IPS-11a (cell line): ENCODE measurements around the gene BNC1.
"Not testable (repeated sequence)": the region's sequence is repeated elsewhere in the genome, so short reads cannot be mapped to it uniquely, and the experiment has no call there.

Source experiments
- H3K4me3 ChIP-seq: one replicate; pipeline ENCODE4 v1.5.1; 2013; ENCODE audit warnings: low read depth, low read length, control low read depth

The BNC1 gene

DNA sequence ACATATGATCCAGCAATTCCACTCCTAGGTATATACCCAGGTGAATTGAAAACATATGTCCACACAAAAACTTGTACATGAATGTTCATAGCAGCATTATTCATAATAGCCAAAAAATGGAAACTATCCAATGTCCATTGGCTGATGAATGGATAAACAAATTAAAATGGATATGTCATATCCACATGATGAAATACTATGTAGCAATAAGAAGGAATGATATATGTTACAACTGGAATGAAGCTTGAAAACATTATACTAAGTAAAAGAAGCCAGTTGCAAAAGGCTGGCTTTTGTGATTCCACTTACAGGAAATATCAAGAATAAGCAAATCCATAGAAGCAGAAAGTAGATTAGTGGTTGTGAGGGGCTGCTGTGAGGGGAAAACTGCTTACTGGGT, 33.7 kb downstream of the BNC1 start:
- no peak overlapping the region for H3K4me3 ChIP-seq

DNA sequence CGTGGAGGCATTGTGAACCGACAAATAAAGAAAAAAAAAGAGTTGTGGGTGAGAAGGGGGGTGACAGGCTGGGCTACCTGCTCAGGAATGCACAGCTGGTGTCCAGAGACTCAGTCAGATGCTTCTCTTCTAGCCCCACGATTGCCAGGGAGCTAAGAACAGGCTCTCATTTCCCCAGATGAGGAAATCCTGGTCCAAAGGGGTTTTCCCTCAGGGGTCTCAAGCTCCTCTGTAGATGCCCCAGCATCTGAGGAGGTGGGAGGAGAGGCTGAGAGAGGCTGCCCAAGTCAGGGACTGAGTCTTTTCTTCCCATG, 35.5 kb downstream of the BNC1 start:
- H3K4me3 ChIP-seq: no peak overlapping the region

DNA sequence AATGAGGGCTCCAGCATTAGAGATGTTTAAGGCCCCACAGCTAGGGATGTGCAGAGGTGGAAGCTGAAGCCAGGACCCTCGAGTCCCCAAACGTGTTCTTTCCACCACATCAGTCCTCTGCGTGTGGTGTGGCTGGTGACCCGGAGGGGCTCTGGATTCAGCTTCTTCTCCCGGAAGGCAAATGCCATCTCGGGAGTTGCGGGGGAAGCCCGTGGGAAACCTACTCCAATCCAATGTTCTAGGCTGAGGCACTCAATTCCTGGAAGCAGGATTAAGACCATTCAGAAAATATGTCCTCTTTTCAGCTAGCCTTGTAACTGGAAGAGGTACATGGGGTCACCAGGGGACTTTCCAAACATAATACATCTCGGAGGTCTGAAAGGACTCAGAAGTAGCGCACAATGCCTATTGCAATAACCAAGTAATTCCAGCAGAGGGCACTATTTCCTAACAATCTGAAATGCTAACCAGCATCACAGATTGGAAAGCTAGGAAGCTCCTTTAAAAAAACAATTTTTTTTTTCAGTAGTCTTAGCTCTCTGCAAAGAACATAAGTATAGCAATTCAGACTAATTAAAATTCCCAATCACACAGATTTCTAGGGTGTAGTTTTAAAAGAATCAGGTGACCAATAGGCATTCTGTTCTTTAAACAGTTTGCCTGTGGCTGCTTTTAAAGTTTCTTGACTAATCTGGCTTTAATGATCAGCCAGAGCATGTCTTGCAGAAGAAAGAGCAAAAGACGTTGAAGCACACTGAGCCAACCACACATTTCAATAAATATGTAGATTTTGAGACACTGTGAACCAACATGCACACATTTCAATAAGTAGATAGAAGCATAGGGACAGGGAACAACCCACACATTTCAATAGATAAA, 36.1 kb downstream of the BNC1 start:
- H3K4me3 ChIP-seq: no peak overlapping the region

DNA sequence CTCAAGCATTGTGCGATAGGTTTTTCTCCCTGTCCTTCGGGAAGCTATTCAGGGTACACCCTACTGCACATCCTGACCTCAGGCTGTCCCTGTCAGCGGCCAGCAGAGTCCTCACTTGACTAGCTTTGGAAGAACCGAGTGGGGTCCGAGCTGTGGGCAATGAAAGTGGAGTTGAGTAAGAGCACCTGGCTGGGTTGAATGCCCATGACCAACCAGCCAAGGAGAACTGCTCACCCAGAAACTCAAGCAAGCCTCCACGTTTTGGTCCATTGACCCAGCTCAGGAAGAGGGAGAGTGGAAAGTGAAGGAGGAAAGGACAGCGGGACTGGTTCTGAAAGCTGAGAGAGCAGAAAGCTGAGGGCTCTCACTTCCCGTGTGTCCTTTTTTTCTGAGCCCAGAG, 40.8 kb downstream of the BNC1 start:
- no peak overlapping the region for H3K4me3 ChIP-seq

DNA sequence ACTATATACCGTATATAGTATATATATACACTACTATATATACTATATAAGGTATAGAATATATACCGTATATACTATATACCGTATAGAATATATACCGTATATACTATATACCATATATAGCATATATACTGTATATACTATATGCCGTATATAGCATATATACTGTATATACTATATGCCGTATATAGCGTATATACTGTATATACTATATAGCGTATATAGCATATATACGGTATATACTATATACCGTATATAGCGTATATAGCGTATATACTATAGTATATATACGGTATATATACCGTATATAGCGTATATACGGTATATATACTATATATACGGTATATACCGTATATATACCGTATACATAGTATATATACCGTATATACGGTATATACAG, 54.2 kb downstream of the BNC1 start:
- H3K4me3 ChIP-seq: no peak overlapping the region

DNA sequence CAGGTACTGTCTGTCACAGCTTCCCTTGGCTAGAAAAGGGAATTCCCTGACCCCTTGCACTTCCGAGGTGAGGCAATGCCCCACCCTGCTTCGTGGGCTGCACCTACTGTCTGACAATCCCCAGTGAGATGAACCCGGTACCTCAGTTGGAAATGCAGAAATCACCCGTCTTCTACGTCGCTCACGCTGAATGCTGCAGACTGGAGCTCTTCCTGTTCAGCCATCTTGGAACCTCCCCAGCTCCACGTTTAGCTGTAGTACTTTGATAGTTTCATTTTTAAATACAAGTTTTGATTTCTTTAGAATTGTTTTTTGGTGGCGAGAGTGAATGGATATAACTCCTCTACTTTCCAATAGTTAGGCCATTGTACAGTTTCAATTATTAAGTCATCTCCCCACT, 59.0 kb downstream of the BNC1 start:
- no peak overlapping the region for H3K4me3 ChIP-seq

DNA sequence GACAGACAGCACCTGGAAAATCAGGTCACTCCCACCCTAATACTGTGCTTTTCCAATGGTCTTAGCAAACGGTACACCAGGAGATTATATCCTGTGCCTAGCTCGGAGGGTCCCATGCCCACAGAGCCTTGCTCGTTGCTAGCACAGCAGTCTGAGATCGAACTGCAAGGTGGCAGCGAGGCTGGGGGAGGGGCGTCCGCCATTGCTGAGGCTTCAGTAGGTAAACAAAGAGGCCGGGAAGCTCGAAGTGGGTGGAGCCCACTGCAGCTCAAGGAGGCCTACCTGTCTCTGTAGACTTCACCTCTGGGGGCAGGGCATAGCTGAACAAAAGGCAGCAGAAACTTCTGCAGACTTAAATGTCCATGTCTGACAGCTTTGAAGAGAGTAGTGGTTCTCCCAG, 62.7 kb downstream of the BNC1 start:
- H3K4me3 ChIP-seq: not testable (repeated sequence)

DNA sequence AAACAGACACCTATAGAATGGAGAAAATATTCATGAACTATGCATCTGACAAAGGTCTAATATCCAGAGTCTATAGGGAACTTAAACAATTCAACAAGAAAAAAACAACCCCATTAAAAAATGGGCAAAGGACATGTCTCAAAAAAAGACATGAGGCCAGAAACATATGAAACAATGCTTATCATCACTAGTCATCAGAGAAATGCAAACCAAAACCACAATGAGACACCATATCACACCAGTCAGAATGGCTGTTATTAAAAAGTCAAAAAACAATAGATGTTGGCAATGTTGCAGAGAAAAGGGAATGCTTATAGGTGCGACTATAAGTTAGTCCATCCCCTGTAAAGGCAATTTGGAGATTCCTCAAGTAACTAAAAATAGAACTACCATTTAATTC, 65.4 kb downstream of the BNC1 start:
- H3K4me3 ChIP-seq: no peak overlapping the region

DNA sequence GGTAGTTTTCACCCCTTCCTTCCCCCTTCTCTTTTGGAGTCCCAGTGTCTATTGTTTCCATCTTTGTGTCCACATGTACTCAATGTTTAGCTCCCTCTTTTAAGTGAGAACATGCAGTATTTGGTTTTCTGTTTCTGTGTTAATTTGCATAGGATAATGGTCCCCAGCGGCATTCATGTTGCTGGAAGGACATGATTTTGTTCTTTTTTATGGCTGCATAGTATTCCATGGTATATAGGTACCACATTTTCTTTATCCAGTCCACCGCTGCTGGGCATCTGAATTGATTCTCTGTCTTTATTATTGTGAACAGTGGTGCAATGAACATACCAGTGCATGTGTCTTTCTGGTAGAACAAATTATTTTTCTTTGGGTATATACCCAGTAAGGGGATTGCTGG, 69.2 kb downstream of the BNC1 start:
- H3K4me3 ChIP-seq: no peak overlapping the region

DNA sequence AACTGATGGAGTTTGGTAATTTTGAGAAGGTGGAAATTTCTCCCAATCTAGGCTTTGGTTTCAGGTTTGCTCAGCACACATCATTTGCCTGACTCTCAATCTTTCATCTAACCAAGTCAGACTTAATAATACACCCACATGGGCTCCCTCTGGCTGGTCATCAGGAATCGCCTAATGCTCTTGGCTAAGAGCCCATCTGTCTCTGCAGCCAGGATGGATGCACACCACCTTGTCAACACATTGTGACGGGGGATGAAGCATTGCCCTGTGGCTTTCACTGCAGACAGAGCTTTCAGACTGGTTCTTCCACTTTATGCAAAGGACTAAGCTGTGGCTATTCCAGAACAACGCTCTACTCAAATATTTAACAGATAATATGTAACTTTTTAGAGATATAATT, 73.8 kb downstream of the BNC1 start:
- no peak overlapping the region for H3K4me3 ChIP-seq

DNA sequence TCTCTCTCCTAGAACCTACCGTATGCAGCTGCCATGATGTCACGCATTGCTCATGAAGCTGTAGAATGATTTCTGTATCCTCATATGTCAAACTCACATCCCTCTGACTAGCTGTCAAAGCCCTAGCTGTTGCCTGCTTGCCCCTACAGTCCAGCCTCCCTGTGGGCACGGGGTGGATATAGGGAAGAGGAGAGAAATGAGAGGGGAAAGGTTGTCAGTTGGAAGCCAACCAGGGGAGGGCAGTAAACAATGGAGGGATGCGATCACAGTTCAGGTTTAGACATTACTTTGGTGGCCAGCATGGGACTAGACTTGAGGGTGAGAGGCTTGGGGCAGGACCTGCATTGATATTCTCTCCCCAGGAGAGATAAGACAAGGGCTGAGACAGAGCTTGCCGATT, 75.1 kb downstream of the BNC1 start:
- H3K4me3 ChIP-seq: no peak overlapping the region

DNA sequence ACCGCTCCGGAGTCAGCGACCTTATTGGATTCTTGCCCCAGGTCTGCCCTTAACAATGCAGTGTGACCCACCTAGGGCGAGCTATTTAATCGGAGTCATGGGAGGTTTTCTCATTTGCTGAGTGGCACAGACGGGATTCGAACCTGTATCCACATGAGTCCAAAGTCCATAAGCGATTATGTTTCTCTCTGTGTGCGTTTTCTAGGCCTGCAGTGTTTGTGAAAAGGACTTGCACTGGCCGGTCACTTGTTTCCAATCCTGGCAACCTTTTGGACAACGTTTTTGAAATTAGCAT, 76.2 kb downstream of the BNC1 start:
- H3K4me3 ChIP-seq: peak overlapping the region; percentile 62

DNA sequence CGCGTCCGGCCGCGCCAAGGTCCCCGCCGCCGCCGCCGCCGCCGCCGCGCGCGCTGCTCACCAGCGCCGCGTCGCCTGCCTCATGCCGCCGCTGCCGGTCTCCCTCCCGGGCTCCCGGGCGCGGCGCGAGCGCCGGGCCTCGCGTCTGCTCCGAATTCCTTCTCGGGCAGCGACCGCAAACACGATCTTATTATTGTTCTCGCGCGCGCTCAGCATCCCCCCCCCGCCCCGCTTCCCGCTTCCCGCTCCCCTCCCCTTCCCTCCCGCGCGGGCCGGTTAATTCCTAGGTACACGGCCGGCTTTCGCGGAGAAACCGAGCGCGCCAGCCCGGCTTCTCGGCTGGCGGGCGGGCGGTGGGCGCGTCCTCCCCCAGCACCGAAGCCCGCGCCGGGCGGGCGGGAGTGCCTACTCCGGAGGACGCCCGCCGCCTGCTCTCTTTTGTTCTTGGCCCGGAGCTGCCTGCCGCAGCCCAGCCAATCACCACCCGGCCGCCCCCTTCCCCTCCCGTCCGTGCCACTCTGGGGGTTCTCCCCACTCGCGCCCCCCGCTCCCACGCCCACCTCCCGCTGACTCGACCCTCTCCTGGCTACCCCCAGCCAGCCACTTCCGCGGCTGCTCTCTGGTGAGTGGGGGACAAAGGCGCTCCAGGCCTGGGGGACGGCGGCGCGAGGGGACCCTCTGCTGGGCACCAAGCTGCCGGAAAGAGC, 76.7 kb downstream of the BNC1 start, which contains the start of gene HDGFL3:
TSS of gene HDGFL3 (minus strand) at position 164 of the 707 bp plus-strand sequence. CDS start 409 bp downstream, outside the sequence.
- H3K4me3 ChIP-seq: peak within 1 kb of the TSS; percentile 91

DNA sequence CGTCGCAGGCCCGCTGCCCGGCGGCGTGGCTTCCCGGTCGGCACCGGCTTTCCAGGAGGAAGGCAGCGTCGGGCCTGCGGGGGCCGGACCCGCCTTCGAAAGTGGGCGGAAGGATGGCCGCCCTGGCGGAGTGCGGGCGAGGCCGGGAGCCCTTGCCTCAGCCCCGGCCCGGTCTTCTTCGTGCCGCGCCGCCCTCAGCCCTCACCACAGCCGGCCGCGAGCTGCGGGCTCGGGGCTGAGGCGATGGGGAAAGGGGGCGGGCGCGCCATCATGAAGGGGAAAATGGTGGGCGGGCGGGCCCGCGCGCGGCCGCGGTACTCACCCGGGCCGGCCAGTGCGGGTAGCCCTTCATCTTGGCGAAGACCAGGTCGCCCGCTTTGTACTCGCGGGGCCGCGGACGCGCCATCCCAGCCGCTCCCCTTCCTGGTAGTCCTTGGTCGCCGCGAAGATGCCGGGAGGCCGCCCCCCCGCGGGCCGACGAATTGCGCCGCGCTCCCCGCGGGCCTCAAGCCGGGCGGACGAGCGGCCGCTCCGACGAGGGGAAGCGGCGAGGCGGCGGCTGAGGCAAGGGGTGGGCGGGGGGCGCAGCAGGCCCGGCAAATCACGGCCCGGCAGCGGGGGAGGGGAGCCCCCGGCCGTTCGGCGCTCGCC, 77.3 kb downstream of the BNC1 start:
- H3K4me3 ChIP-seq: peak overlapping the region; percentile 91

DNA sequence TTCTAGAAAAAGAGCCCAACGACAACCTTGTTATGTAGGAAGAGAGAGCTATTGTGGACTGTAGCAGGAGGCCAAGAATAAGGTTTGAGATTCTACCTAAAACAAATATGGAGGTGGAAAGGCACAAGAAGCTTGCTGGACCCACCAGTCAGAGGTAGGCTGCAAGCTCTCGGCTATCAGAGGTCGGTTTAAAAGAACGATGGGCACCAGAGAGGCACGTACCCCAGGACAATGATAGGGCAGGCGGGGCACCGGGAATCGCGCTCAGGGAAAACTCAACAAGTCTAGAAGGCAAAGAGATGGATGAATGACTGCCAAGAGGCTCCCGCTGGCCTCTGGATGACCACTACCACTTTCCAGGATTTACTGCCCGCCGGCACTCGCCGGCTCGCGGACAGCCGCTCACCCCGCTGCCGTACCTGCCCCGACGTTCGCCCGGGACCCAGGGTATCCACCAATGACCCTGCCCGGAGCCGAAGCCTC, 77.9 kb downstream of the BNC1 start:
- peak overlapping the region; percentile 91 for H3K4me3 ChIP-seq
